Vagina (tissue), 2 donors: ENCODE data around the gene ETV2.

Experiments used
- CTCF ChIP-seq, 3 experiments: fragments of 450-650 bp in 2 of 3; fragments of 200-600 bp in 1 of 3; sonication (generic) in 1 of 3; IDR thresholded peaks; one replicate each; pipeline ENCODE4 v1.5.1; 2017 to 2019; ENCODE audit warnings: antibody characterized with exemption in 3 of 3, mild to moderate bottlenecking in 2 of 3, moderate library complexity in 2 of 3
- POLR2A ChIP-seq, 2 donors: fragments of 450-650 bp; IDR thresholded peaks; one replicate each; pipeline ENCODE4 v1.6.1; 2017; ENCODE audit warnings: antibody characterized with exemption in 2 of 2, mild to moderate bottlenecking in 2 of 2, moderate library complexity in 2 of 2
- POLR2AphosphoS5 ChIP-seq, 2 donors: sonication (generic); formaldehyde crosslinking; IDR thresholded peaks; one replicate each; pipeline ENCODE4 v1.9.0; 2017; ENCODE audit warnings: antibody characterized with exemption in 2 of 2, mild to moderate bottlenecking in 2 of 2, low read depth in 1 of 2; ENCODE audit not compliant: insufficient read depth in 1 of 2

- peak; percentile 93 to 96 for TF ChIP-seq POLR2AphosphoS5 (IDR thresholded peaks at IDR 0.05; ENCODE audit: insufficient read depth in 1 of 2, low read depth in 1 of 2)
- TF ChIP-seq CTCF (IDR thresholded peaks at IDR 0.05) = no peak
- peak in 1 of 2 donors; percentile 43 for TF ChIP-seq POLR2A (IDR thresholded peaks at IDR 0.05)
Observed at GRCh38 chr19:35628565-35629331, 12.8 kb upstream of the ETV2 start, which contains the start of gene RBM42.
